Bone marrow (tissue), 2 donors: ENCODE results near the gene STON1.
"Not testable (repeated sequence)": the region's sequence is repeated elsewhere in the genome, so short reads cannot be mapped to it uniquely, and the experiment has no call there.

Experiments used
- DNase-seq, 2 donors: peaks; one replicate each; lab custom pipeline; 2025; lab: John Stamatoyannopoulos, UW

The STON1 gene

DNA sequence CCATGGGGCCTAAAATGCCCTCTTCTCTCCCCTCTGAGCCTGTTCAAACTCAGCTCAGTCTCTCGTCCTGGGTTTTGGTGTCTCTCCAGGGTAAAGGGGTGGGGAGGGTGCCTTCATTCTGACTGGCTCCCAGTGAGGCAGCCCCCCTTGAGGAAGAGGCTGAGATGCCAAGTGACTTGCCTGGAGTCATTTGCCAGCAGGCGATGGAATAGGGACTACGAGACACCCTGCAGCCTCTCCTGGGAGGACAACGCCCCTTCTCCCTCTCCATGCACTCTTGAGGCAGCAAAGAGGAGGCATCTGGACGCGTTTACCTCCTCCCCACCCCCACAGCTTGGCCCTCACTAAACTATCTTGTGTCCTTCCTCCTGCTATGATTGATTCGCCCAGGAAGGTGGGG, 760 bp upstream of the STON1 start:
- no peak for DNase-seq

GRCh38 chr2:48529676-48530032, 300 bp upstream of the STON1 start:
- no peak for DNase-seq

DNA sequence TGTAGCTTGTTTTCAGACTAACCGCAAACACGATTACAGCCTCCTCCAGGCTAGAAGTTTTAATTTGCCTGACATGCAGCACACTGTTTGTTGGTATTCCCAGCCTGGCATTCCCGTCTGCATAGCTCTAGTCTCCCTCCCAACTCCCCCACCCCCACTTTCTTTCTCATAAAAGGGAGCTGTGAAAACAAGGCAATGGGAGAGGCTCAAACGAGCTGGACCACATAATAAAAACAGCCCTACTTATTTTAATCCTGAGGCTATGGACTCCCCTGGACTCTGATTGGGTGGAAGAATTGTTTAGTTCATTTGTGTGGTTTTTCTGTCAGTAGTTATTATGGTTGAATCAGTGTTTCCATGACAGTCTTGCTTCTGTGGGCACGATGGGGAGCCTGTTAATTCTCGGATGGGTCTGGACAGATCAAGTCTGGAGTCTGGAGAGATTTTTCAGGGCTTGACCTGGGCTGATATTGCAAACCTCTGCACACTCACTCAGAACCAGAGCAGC, 1.2 kb downstream of the STON1 start:
- DNase-seq = no peak

DNA sequence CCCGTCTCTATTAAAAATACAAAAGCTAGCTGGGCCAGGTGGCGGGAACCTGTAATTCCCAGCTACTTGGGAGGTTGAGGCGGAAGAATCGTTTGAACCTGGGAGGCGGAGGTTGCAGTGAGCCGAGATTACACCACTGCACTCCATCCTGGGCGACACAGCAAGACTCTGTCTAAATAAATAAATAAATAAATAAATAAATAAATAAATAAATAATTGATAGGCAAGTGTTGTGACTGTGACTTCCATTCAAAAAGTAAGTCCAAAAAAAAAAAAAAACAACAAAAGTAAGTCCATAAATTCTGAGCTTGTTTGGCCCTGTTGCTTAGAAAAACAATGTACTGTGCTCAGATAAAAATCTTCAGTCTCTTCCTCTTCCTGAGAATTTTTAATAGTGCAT, 2.2 kb downstream of the STON1 start:
- no peak for DNase-seq

DNA sequence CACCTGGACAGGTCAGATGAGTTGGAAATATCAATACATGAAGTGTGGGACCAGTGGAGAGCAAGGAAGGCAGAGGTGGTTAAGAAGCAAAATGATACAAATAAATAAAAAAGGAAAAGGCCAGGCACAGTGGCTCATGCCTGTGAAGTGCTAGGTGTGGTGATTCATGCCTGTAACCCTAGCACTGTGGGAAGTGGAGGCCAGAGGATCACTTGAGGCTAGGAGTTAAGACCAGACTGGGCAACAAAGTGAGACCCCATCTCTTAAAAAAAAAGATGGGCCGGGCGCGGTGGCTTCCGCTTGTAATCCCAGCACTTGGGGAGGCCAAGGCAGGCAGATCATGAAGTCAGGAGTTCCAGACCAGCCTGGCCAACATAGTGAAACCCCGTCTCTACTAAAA, 2.9 kb downstream of the STON1 start:
- no peak for DNase-seq

DNA sequence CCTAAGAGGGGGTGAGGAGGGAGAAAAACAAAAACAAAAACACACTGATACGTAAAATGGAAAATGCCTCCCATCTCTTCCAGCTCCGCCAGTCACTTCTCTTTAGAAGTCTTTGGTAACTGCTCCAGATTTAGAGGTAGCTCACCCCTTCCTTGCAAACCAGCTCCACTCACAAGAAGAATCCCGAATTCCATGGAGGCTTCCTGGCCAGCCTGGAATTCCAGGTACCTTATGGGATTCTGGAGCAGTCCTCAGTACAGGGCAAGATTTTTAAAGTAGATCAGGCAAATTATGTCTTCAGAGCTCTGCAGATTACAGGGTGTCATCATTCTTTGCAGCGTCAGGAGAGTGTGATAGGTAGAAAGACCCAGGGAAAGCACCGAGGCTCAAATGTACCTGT, 4.8 kb downstream of the STON1 start:
- no peak for DNase-seq

DNA sequence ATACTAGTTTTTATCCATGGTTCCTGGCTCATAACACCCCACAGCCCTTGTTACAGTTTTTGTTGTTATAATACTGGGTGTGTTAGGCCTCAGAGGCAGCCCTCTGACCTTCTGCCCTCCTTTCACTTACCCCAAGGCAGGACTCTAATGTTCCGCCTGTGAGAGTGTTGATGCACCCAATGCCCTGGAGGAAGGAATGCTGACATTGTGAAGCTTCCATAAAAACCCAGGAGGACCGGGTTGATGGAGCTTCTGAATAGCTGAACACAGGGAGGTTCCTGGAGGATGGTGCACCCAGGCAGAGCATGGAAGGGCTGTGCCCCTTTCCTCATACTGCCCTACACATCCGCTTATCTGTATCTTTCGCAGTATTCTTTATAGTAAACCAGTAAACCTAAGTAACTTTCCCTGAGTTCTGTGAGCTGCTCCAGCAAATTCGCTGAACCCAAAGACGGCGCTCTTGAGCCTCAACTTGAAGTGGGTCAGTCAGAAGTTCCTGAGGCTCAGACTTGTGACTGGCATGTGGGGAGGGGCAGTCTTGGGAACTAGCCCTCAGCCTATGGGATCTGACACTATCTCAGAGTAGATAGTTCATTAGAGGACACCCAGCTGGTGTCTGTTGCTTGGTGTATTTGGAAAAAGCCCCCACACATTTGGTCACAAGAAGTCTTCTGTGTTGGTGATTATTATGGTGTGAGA, 10.4 kb downstream of the STON1 start:
- no peak for DNase-seq

GRCh38 chr2:48541666-48542389, 11.9 kb downstream of the STON1 start:
- no peak for DNase-seq

DNA sequence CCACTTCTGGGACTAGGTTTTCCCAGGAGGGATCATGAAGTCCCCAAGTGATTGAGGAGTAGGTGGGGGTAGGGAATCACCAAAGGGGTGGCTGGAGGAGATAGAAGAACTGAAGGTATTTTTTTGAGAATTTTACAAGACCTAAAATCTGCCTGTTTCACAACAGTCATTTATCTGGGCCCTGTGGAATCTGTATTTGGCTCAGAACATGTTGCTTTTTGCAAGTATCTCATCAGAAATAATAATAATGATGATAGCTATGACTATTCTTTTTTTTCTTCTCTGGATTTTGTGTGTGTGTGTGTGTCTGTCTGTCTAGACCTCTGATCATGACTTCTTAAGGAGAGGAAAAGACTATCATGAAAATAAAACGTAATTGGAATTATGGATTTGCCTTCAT, 13.9 kb downstream of the STON1 start:
- DNase-seq = no peak

DNA sequence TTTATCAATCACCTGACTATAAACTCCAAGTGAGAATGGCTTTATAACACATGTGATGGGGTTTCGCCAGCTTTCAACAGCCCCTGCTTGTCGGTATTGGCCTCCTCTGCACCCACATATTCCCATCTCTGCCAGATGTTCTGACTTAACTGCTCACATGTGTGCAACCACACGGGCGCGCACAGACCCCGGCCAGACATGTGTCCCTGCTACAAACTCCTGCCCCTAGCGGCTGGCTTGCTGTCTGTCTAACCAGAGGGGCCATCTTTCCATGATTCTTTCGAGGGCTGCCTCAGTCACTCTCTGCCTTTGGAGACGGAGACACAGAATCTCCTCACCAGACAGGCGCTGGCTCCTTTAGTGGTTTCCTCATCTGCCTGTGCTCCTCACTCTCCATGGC, 15.3 kb downstream of the STON1 start:
- no peak for DNase-seq

DNA sequence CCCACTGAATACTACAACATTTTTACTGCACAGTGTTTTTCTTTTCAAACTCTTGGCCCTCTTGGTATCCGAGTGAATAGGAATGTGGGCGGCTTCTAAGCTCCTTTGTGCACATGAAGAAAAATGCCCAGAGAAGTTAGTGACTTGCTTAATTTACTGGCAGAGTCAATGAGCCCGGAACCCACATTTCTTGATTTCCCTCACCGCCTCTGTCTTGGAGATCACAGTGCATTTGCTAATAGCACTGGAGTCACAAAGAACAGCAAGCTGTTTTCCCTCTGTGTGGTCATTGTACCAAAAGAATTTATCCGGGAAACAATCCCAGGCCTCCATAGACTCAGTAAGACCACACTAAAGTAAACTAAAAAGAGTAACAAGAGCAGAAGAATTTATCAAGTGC, 18.9 kb downstream of the STON1 start:
- DNase-seq = no peak

DNA sequence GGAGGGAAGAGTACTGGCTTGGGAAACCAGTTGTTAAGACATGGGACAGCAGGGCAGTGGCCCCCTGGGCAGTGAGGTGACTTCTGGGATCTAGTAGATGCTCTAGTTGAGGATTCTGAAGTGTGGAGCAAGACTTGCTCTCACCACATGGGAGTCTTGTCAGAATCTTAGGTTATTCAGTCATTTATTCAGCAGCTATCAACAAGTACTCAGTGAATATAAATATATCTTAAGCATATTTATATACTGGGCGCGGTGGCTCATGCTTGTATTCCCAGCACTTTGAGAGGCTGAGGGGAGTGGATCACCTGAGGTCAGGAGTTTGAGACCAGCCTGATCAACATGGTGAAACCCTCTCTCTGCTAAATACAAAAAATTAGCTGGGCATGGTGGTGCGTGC, 20.0 kb downstream of the STON1 start:
- DNase-seq = no peak

DNA sequence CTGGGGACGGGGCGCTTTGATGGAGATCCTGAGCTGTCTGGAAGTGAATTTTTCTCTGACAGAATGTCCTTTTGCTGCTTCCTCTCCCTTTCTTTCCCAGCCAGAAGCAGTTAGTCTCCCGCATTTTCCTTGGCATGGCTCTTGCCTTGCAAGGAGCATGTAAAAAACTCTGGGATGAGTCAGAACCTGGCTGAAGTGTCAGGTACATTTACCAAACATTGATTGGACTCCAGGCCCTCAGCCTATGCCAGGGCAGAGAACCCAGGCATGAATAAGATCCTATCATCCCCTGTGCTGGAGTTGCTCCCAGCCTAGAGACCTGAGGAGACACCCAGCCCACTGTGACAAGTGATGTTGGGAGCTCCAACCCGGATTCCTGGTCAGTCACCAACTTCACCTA, 21.6 kb downstream of the STON1 start:
- DNase-seq = no peak

DNA sequence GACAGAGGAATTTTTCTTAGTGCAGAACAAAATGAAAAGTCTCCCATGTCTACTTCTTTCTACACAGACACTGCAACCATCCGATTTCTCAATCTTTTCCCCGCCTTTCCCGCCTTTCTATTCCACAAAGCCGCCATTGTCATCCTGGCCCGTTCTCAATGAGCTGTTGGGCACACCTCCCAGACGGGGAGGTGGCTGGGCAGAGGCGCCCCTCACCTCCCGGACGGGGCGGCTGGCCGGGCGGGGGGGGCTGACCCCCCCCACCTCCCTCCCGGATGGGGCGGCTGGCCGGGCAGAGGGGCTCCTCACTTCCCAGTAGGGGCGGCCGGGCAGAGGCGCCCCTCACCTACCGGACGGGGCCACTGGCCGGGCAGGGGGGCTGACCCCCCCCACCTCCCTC, 25.1 kb downstream of the STON1 start:
- DNase-seq = not testable (repeated sequence)

GRCh38 chr2:48558456-48558855, 28.5 kb downstream of the STON1 start:
- DNase-seq = no peak

DNA sequence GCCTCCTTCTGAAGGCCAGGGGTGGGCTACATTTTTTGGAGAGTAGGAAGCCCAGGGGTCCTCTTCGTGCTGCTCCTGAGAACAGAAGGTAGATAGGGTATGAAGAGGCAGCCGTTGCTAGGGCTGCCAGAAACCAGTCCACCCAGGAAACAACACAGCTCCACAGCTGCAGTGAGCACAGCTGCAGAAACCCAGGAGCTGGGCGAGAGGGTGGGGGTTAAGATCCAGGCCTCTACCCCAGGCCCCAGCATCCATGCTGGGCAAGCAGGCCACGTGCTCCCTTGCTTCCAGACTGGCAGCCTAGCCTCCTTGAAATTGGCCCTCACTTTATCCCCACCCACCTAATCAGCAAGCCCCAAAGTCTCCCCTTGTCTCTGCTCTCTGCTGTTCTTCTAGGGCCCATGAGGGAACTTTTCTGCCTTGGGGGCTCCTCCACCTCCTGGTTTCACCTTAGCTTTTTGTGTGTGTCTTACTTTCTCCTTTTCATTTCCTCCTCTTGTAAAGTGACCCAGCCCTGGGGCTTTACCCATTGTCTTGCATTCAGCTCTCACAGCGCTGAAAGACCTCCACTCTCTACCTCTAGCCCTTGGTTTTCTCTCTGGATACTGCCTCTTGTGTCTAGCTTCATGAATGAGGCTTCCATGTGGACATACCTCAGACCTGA, 30.7 kb downstream of the STON1 start:
- DNase-seq = no peak

- no peak for DNase-seq
Observed at GRCh38 chr2:48562281-48562680, 32.3 kb downstream of the STON1 start.

DNA sequence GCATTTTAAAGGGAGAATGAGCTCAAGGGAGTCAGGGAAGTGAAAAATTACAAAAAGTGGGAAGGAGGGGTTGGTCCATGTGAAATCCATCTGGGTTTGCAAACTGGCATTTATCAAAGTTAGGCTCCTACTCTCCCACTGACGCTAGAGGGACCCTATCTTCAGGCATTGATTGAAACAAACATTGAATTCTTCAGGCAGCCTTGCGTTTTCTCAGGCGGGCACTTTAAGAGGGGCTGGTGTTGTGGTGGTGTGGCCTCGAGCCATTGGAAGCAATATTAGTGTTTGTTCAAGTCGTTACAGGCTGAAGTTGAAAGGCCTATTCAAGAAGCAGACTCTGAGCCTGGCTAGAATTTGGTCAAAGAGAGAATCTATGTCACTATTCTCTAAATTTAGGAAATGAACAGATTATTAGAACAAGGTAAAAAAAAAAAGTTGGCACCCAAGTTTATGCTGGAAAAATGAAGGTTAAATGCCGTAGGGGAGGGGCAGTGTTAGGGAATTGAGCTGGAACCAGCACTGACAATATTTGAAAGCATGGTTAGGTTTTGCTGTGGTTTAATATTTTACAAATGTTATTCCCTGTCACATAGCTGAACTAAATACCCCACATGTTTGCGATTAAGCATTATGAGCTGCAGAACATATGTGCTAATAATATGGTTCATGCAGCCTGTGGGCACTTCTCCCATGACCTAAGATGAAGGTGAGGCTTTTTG, 36.8 kb downstream of the STON1 start:
- no peak for DNase-seq

DNA sequence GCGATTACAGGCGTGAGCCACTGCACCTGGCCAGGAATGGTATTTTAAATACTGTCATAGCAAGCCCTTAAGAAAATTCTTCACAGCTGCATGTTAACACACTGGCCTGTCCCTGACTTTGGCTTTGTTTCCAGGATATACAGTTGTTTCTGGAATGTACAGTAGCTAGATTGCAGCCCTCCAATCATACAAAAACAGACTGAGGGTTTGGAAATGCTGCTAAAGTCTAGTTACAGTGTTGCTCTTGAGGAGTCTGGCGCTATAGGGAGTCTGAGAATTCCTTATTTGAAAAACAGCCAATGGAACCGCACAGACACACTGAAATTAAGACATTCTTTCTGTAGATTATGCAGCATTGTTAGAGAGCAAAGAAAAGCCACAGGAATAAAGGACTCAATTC, 37.7 kb downstream of the STON1 start:
- DNase-seq = no peak

DNA sequence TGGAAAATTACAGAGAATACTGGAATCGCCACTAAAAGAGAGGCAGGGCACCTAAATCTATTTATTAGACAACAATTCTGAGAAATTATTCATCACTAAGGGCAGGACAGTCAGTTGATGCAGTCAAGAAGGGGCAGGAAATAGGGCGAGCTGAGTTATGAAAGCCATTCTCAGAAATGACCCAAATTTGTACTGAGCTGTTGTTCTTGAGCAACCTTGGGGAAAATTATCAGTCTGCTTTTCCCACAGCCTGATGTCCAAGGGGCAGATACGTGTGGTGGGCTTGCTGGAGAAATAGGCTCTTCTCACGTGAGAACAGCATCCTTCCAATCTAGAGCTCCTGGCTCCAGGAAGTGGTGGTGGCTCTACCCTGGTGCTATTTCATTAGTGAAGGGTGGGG, 38.6 kb downstream of the STON1 start:
- DNase-seq = no peak

GRCh38 chr2:48569433-48569832, 39.5 kb downstream of the STON1 start:
- no peak for DNase-seq

- DNase-seq = no peak
Observed at GRCh38 chr2:48572816-48573215, 42.9 kb downstream of the STON1 start.
